Measurements from ENCODE around the gene POSTN.

DNA sequence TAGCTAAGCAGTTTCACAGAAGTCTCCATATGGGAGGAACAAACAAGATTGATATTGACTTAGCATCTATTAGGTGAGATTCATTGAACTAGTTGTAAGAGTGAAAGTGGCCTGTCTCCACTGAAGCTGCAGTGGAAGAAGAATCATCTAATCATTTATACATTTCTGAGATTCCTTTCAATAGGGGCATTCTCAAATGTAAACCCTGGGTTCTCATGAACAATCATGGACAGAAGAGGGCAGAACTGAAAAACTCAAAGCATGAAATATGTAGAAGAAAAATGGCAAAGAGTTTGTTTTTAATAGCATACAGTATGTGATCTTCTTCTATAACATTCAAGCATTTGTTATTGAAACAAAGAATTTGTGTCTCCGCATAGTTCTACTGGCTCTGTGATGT is 17.6 kb upstream of the POSTN start:
- no peak for TF ChIP-seq BHLHE40 (IDR thresholded peaks at IDR 0.05; ENCODE audit: low read depth, low read length)
- TF ChIP-seq, protein P1, sequence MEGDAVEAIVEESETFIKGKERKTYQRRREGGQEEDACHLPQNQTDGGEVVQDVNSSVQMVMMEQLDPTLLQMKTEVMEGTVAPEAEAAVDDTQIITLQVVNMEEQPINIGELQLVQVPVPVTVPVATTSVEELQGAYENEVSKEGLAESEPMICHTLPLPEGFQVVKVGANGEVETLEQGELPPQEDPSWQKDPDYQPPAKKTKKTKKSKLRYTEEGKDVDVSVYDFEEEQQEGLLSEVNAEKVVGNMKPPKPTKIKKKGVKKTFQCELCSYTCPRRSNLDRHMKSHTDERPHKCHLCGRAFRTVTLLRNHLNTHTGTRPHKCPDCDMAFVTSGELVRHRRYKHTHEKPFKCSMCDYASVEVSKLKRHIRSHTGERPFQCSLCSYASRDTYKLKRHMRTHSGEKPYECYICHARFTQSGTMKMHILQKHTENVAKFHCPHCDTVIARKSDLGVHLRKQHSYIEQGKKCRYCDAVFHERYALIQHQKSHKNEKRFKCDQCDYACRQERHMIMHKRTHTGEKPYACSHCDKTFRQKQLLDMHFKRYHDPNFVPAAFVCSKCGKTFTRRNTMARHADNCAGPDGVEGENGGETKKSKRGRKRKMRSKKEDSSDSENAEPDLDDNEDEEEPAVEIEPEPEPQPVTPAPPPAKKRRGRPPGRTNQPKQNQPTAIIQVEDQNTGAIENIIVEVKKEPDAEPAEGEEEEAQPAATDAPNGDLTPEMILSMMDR (conservative IDR thresholded peaks at IDR 0.05; ENCODE audit: low read depth, low read length): no peak; the same call in 1 of the 2 replicates
- no peak for TF ChIP-seq POLR2A (IDR thresholded peaks at IDR 0.05; ENCODE audit: low read depth, low read length)
- TF ChIP-seq, protein P2, sequence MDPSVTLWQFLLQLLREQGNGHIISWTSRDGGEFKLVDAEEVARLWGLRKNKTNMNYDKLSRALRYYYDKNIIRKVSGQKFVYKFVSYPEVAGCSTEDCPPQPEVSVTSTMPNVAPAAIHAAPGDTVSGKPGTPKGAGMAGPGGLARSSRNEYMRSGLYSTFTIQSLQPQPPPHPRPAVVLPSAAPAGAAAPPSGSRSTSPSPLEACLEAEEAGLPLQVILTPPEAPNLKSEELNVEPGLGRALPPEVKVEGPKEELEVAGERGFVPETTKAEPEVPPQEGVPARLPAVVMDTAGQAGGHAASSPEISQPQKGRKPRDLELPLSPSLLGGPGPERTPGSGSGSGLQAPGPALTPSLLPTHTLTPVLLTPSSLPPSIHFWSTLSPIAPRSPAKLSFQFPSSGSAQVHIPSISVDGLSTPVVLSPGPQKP (IDR thresholded peaks at IDR 0.05; ENCODE audit: borderline replicate concordance, low read depth, low read length): no peak
- no peak for TF ChIP-seq MAZ (IDR thresholded peaks at IDR 0.05; ENCODE audit: borderline replicate concordance, low read depth, low read length)
- TF ChIP-seq RCOR1 (IDR thresholded peaks at IDR 0.05; ENCODE audit: insufficient replicate concordance, low read length): no peak
- TF ChIP-seq NFE2L2 (IDR thresholded peaks at IDR 0.05; ENCODE audit: low read depth, low read length): no peak
- TF ChIP-seq, protein P3, sequence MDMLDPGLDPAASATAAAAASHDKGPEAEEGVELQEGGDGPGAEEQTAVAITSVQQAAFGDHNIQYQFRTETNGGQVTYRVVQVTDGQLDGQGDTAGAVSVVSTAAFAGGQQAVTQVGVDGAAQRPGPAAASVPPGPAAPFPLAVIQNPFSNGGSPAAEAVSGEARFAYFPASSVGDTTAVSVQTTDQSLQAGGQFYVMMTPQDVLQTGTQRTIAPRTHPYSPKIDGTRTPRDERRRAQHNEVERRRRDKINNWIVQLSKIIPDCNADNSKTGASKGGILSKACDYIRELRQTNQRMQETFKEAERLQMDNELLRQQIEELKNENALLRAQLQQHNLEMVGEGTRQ (IDR thresholded peaks at IDR 0.05; ENCODE audit: low read depth, low read length): no peak
- TF ChIP-seq SMC3 (IDR thresholded peaks at IDR 0.05; ENCODE audit: low read depth, low read length): no peak
- no peak for TF ChIP-seq CEBPB (IDR thresholded peaks at IDR 0.05; ENCODE audit: low read depth, low read length)
- TF ChIP-seq MAFK (IDR thresholded peaks at IDR 0.05; ENCODE audit: low read depth, low read length): 0 out of 2 replicates have a peak, but pooled peaks have one; percentile 25
- no peak for TF ChIP-seq RAD21 (IDR thresholded peaks at IDR 0.05; ENCODE audit: low read length)
- no peak for TF ChIP-seq FOS (IDR thresholded peaks at IDR 0.05; ENCODE audit: low read depth, low read length)
- TF ChIP-seq MXI1 (IDR thresholded peaks at IDR 0.05; ENCODE audit: borderline replicate concordance, low read depth, low read length): no peak
